Lower lobe of right lung (tissue), 2 donors: ENCODE measurements around the gene ITM2B. TPM values are rescaled to one million over a fixed set of nuclear protein-coding genes. Genes with fewer than 3 reads are reported as not detected.
"Not testable (repeated sequence)": the region's sequence is repeated elsewhere in the genome, so short reads cannot be mapped to it uniquely, and the experiment has no call there.

ENCODE experiments used
- ATAC-seq, 2 donors: fragments of 200-7000 bp; cut with Tn5 transposase; one replicate each; pipeline ENCODE4 v1.9.1; 2020 to 2022; ENCODE audit warnings: mild to moderate bottlenecking in 2 of 2, moderate library complexity in 2 of 2
- DNase-seq: peaks from one replicate; pipeline ENCODE4 v3.0.0-alpha.2; 2020
- H3K27ac ChIP-seq: fragments of 200-600 bp; one replicate; pipeline ENCODE4 v1.8.0; 2022
- H3K27me3 ChIP-seq: fragments of 200-600 bp; one replicate; pipeline ENCODE4 v1.8.0; 2022; ENCODE audit warnings: low read depth
- H3K36me3 ChIP-seq: fragments of 200-600 bp; one replicate; pipeline ENCODE4 v1.8.0; 2022; ENCODE audit warnings: mild to moderate bottlenecking
- H3K4me1 ChIP-seq: fragments of 200-600 bp; one replicate; pipeline ENCODE4 v1.8.0; 2022
- H3K4me3 ChIP-seq: fragments of 200-600 bp; one replicate; pipeline ENCODE4 v1.8.0; 2022; ENCODE audit warnings: mild to moderate bottlenecking
- H3K9me3 ChIP-seq: fragments of 200-600 bp; one replicate; pipeline ENCODE4 v1.8.0; 2022
- CTCF ChIP-seq: fragments of 200-600 bp; IDR thresholded peaks from one replicate; pipeline ENCODE4 v1.8.0; 2022; ENCODE audit warnings: antibody characterized with exemption, mild to moderate bottlenecking
- intact Hi-C: fragments of 100-400 bp; cut with DNase I; formaldehyde crosslinking; loops from one replicate; pipeline ENCODE4 v1.11.0; 2022
- total RNA-seq: library from RNA; stranded (reverse); fragmentation: NEBNext Ultra II Directional; extraction: Animal tissue kit (Norgen Biotek cat#: 25700); gene quantifications from one replicate; pipeline ENCODE4 v1.2.1, GENCODE V29; 2021
- donor health status: DM: no; HTN: yes; CAD: no; lungs with severe emphysema.

The ITM2B gene
- total RNA-seq, 1 donor from 2014 or later, result 834 TPM

GRCh38 chr13:48235341-48236135 lies 2.5 kb downstream of the ITM2B start:
- no peak for TF ChIP-seq CTCF
- H3K9me3 ChIP-seq, result no peaks in the 10 kb centered on the region
- peaks cover 15% of the 10 kb centered on the region for H3K36me3 ChIP-seq
- H3K27ac ChIP-seq, result peak overlapping the region; percentile 100
- no peaks in the 10 kb centered on the region for H3K27me3 ChIP-seq
- ATAC-seq, result peak in 1 of 2 donors; percentile 54
- peak overlapping the region; percentile 93 for H3K4me3 ChIP-seq
- peak; percentile 49 for DNase-seq
- intact Hi-C loops, result no loop called here
- H3K4me1 ChIP-seq, result peaks cover 56% of the 10 kb centered on the region

DNA sequence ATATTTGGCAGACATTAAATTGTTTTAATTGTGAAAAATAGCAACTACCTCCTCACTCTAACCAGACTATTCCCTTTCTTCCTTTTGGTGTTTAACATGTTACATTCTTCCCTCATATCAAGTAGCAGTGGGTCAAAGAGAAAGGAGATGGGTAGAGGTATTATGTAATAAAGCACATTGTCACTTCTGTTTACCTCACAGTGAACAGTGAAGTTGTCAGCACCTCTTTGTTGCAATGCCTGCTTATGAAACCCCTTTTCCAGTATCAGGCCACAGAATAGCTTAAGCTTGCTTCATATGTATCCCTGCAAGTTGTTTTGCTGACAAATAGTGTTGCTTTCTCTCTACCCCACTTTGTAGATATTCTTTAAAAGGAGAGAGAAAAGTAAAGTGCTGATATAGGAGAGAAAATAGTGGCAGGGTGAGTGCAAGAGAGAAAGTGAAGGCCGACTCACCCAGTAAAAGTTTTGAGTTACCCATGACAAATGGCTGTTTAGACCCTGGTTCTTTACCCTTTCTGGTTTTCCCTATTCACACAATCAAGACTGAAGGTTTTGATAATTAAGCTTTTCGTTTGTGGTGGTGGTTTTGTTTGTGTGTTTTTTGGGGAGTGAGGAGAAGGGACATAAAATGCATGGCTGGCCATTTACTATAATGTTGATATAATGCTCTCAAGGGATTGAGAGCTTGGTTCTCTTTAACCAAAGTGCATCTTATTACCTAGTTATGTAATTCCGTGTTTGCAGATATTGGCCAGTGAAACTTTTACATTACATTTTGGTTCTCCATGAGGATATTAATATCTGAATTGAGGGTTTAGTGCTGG lies 3.7 kb downstream of the ITM2B start:
- DNase-seq (no peak), ATAC-seq (no peak)
- Histone ChIP-seq H3K27me3 (no peaks in the 10 kb centered on the region), H3K9me3 (no peaks in the 10 kb centered on the region), H3K36me3 (peaks cover 26% of the 10 kb centered on the region), H3K27ac (peak overlapping the region; percentile 100), H3K4me3 (peak overlapping the region; percentile 93), H3K4me1 (peaks cover 65% of the 10 kb centered on the region)
- no peak for TF ChIP-seq CTCF
- intact Hi-C loops, result no loop called here

GRCh38 chr13:48239369-48239768 lies 6.4 kb downstream of the ITM2B start:
- H3K27ac ChIP-seq, H3K4me3 ChIP-seq, H3K27me3 ChIP-seq, H3K9me3 ChIP-seq, ATAC-seq, intact Hi-C loops, DNase-seq: not testable (repeated sequence)
- Histone ChIP-seq H3K36me3 (peaks cover 33% of the 10 kb centered on the region), H3K4me1 (peaks cover 83% of the 10 kb centered on the region)

GRCh38 chr13:48241651-48242050 lies 8.6 kb downstream of the ITM2B start:
- peaks cover 83% of the 10 kb centered on the region for H3K4me1 ChIP-seq
- ATAC-seq (no peak), DNase-seq (no peak)
- intact Hi-C loops, result no loop called here
- peaks cover 33% of the 10 kb centered on the region for H3K36me3 ChIP-seq
- no peak overlapping the region for H3K27ac ChIP-seq
- no peak overlapping the region for H3K4me3 ChIP-seq
- TF ChIP-seq CTCF, result no peak
- H3K27me3 ChIP-seq, result no peaks in the 10 kb centered on the region
- no peaks in the 10 kb centered on the region for H3K9me3 ChIP-seq

DNA sequence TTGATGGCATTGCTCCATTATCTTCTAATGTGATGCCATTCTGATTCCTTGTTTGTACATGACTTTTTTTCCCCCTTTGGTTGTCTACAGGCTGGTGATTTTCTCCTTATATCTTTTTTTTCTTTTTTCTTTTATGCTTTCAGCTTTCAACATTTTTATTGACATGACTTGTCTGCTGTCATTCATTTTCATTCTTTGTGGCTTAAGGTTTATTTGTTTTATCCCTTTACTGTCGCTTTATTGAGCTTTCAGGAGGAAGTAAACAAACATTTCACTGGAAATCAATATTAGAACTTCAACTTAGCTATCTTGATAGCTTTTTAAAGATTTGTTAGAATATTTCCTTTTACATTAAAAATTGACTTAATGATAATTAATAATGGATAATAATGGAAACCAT lies 9.7 kb downstream of the ITM2B start:
- DNase-seq, result no peak
- H3K4me3 ChIP-seq, result no peak overlapping the region
- H3K36me3 ChIP-seq, result peaks cover 33% of the 10 kb centered on the region
- no peak overlapping the region for H3K27ac ChIP-seq
- no peak for ATAC-seq
- no peak for TF ChIP-seq CTCF
- intact Hi-C loops, result no loop called here
- peaks cover 83% of the 10 kb centered on the region for H3K4me1 ChIP-seq
- no peaks in the 10 kb centered on the region for H3K27me3 ChIP-seq
- H3K9me3 ChIP-seq, result no peaks in the 10 kb centered on the region

GRCh38 chr13:48244159-48244558 lies 11.2 kb downstream of the ITM2B start:
- Histone ChIP-seq H3K36me3 (peaks cover 32% of the 10 kb centered on the region), H3K9me3 (no peaks in the 10 kb centered on the region), H3K27me3 (no peaks in the 10 kb centered on the region), H3K27ac (no peak overlapping the region), H3K4me1 (peaks cover 83% of the 10 kb centered on the region), H3K4me3 (no peak overlapping the region)
- no peak for TF ChIP-seq CTCF
- intact Hi-C loops, result no loop called here
- ATAC-seq (no peak), DNase-seq (no peak)
